ENCODE measurements around the gene RRAGB.

DNA sequence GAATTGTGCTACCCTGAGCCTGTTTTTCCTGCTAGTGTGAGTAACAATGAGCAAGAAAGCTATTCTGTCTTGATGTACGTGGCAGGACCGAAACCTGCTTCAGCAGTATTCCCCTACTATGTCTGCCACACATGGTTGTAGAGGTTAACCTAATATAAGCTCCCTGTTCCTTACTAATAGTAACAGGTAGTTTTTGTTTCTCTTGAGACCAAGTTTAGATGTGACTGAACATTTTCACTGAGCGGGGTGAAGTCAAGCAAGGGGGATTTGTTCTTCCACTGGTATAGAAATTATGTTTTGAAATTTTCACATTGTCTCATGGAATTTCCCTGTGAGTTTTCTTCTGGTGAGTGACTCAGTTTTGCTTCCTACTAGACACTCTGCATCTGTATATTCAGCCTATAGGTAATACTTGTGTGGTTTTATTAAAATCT, 37.3 kb downstream of the RRAGB start:
- TF ChIP-seq, protein P1, sequence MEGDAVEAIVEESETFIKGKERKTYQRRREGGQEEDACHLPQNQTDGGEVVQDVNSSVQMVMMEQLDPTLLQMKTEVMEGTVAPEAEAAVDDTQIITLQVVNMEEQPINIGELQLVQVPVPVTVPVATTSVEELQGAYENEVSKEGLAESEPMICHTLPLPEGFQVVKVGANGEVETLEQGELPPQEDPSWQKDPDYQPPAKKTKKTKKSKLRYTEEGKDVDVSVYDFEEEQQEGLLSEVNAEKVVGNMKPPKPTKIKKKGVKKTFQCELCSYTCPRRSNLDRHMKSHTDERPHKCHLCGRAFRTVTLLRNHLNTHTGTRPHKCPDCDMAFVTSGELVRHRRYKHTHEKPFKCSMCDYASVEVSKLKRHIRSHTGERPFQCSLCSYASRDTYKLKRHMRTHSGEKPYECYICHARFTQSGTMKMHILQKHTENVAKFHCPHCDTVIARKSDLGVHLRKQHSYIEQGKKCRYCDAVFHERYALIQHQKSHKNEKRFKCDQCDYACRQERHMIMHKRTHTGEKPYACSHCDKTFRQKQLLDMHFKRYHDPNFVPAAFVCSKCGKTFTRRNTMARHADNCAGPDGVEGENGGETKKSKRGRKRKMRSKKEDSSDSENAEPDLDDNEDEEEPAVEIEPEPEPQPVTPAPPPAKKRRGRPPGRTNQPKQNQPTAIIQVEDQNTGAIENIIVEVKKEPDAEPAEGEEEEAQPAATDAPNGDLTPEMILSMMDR (IDR thresholded peaks at IDR 0.05; ENCODE audit: insufficient read depth, low read depth, low read length) = no peak
- TF ChIP-seq EZH2 (IDR thresholded peaks at IDR 0.05; ENCODE audit: insufficient read depth, low read length) = no peak
